ENCODE measurements around the gene PDGFA.

The PDGFA gene

GRCh38 chr7:503575-504111 lies 16.0 kb downstream of the PDGFA start:
- DNase-seq (ENCODE audit: low spot score) = peak; percentile 95

GRCh38 chr7:502296-502695 lies 17.4 kb downstream of the PDGFA start:
- DNase-seq (ENCODE audit: low spot score) = no peak

GRCh38 chr7:501526-501925 lies 18.1 kb downstream of the PDGFA start:
- no peak for DNase-seq (ENCODE audit: low spot score)

GRCh38 chr7:500521-501420 lies 18.9 kb downstream of the PDGFA start:
- no peak for DNase-seq (ENCODE audit: low spot score)

GRCh38 chr7:499853-500485 lies 19.7 kb downstream of the PDGFA start:
- no peak for DNase-seq (ENCODE audit: low spot score)

GRCh38 chr7:498678-499641 lies 20.7 kb downstream of the PDGFA start:
- DNase-seq (ENCODE audit: low spot score) = no peak

- no peak for DNase-seq (ENCODE audit: low spot score)
These were observed 21.5 kb downstream of the PDGFA start for GRCh38 chr7:497946-498655.

- DNase-seq (ENCODE audit: low spot score) = no peak
These were observed 22.3 kb downstream of the PDGFA start for GRCh38 chr7:497346-497745.

- DNase-seq (ENCODE audit: low spot score) = no peak
These were observed 22.9 kb downstream of the PDGFA start for GRCh38 chr7:496528-497295.

- no peak for DNase-seq (ENCODE audit: low spot score)
These were observed 23.8 kb downstream of the PDGFA start for GRCh38 chr7:495761-496321.

- DNase-seq (ENCODE audit: low spot score) = no peak
These were observed 24.3 kb downstream of the PDGFA start for GRCh38 chr7:495326-495725.

- DNase-seq (ENCODE audit: low spot score) = no peak
These were observed 24.7 kb downstream of the PDGFA start for GRCh38 chr7:494906-495305.

- no peak for DNase-seq (ENCODE audit: low spot score)
These were observed 25.4 kb downstream of the PDGFA start for GRCh38 chr7:494259-494687.

- DNase-seq (ENCODE audit: low spot score) = no peak
These were observed 25.9 kb downstream of the PDGFA start for GRCh38 chr7:493661-494251.

- DNase-seq (ENCODE audit: low spot score) = no peak
These were observed 27.0 kb downstream of the PDGFA start for GRCh38 chr7:492714-493065.

- no peak for DNase-seq (ENCODE audit: low spot score)
These were observed 27.5 kb downstream of the PDGFA start for GRCh38 chr7:491958-492713.

GRCh38 chr7:491292-491957 lies 28.2 kb downstream of the PDGFA start:
- no peak for DNase-seq (ENCODE audit: low spot score)

GRCh38 chr7:490461-491291 lies 29.0 kb downstream of the PDGFA start:
- DNase-seq (ENCODE audit: low spot score) = no peak
